Renal cortical epithelial cell (primary cell): ENCODE data around the gene BDKRB1. TPM values are rescaled to one million over a fixed set of nuclear protein-coding genes. Genes with fewer than 3 reads are reported as not detected.
"Not testable (repeated sequence)": the region's sequence is repeated elsewhere in the genome, so short reads cannot be mapped to it uniquely, and the experiment has no call there.

ENCODE experiments used
- DNase-seq: peaks from one replicate; pipeline ENCODE4 v3.0.0-alpha.2; 2011; ENCODE audit warnings: low read depth
- total RNA-seq: library from RNA; depleted of rRNA; stranded (reverse); fragments of >200 nt; gene quantifications from 2 replicates; pipeline ENCODE4 v1.2.3, GENCODE V29; 2014

BDKRB1 gene
- total RNA-seq, 1 donor from 2014 or later = 0.10 TPM

- no peak for DNase-seq
These were observed 22.3 kb upstream of the BDKRB1 start for GRCh38 chr14:96233661-96234060.

DNA sequence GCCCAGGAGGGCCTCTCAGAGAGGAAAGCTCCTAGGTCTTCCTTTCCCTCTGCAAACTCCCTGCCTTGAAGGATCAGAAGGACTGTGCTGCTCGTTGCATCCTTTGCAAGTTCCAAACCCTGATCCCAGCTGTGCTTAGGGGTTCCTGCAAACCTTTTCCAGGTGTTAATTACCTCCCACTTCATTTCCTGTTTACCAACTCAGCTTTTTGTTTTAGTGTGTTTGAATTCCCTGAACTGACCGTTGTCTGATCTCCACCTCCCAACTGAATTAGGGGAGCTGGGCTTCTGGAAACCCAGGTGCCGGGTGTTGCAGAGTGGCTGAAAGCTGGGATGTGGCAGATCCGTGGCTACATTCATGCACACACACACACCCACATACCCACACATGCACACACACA, 20.6 kb upstream of the BDKRB1 start:
- DNase-seq = no peak

GRCh38 chr14:96237641-96238040, 18.4 kb upstream of the BDKRB1 start:
- no peak for DNase-seq

- no peak for DNase-seq
These were observed 17.2 kb upstream of the BDKRB1 start for GRCh38 chr14:96238676-96239265.

- DNase-seq = no peak
These were observed 16.3 kb upstream of the BDKRB1 start for GRCh38 chr14:96239711-96240141.

GRCh38 chr14:96240641-96241040, 15.4 kb upstream of the BDKRB1 start:
- no peak for DNase-seq

DNA sequence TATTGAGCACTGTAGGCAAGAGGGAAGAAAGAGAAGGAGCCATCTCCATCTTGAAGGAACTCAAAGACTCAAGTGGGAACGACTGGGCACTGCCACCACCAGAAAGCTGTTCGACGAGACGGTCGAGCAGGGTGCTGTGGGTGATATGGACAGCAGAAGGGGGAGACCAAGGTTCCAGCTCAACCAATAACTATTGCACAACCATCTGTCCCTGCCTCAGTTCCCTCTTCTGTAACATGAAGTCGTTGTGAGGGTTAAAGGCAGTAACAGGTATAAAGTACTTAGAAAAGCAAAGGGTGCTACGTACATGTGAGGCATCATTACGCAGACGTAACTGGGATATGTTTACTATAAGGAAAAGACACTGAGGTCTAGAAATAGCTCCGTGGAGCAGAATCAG, 13.9 kb upstream of the BDKRB1 start:
- no peak for DNase-seq

DNA sequence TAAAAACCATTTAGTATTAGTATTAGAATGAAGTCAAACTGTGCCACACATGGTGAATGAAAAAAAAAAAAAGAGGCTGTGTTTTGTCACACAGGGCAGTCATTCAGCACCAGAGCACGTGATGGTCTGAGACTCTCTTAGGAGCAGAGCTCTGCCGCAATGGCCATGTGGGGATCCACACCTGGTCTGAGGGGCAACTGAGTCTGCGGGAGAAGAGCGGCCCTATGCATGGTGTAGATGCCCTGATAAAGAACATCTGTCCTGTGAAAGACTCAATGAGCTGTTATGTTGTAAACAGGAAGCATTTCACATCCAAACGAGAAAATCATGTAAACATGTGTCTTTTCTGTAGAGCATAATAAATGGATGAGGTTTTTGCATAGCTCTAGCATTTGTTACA, 12.2 kb upstream of the BDKRB1 start:
- DNase-seq = no peak

DNA sequence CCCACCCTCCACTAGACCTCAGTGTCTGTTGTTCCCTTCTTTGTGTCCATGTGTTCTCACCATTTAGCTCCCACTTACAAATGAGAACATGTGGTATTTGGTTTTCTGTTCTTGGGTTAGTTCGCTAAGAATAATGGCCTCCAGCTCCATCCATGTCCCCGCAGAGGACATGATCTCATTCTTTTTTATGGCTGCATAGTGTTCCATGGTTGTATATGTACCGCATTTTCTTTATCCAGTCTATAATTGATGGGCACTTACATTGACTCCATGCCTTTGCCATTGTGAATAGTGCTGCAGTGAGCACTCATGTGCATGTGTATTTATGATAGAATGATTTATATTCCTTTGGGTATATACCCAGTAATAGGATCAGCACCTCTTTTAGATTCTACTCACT, 10.9 kb upstream of the BDKRB1 start:
- DNase-seq = not testable (repeated sequence)

DNA sequence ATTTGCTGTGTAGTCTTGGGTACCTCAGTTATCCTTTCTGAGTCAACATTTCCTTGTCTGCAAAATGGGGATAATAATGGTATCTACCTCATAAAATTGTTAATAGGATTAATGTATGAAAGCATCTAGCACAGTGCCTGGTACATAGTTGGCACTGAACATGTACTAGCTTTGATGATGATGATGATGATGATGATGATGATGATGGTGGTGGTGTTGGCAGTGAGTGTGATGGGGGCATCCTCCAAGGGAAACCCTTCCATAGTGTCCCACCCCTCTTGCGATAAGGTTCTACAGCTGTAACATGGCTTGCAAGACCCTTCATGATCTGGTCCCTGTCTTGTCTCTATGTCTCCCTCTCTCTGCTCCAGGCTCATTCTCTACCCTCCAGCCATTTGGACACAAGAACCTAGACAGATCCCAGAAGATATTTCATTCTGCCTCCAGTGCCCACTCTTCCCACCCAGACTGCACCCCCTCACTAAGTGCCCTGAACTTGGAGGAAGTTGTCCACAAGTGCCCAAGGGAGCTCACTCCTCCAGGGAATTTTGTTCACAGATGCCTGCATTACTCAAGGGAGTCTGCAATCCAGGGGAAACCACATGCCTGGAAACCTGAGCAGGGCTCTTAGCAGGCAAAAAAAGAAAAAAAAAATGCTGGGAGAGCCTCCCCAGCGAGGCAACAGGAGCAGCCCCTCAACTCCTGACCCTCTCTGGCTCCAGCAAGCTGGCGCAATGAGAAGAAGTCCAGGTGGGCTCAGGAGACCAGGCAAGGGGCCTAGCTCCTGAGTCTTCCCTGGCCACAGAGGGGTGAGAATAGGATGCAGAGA, 10.1 kb upstream of the BDKRB1 start:
- peak; percentile 38 for DNase-seq

GRCh38 chr14:96246539-96246847, 9.5 kb upstream of the BDKRB1 start:
- peak; percentile 80 for DNase-seq

GRCh38 chr14:96247031-96247430, 9.0 kb upstream of the BDKRB1 start:
- DNase-seq = peak; percentile 41

DNA sequence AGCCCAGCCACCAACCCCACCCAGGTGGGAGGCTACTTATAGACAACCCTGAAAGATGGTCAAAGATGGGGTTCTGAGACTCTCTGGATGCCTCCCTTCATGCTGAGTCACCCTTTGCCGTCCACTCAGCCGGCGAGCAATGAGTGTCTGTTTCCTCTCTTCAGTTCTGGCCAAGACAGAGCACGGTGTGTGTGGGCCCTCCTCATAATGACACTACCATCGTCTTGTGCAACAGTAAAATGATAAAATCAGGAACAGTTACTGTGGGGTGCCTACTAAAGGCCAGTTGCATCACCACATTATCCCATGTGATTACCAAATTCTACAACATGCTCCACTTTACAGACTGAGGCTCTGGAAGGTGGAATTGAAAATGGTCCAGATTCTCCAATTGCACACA, 7.0 kb upstream of the BDKRB1 start:
- no peak for DNase-seq

DNA sequence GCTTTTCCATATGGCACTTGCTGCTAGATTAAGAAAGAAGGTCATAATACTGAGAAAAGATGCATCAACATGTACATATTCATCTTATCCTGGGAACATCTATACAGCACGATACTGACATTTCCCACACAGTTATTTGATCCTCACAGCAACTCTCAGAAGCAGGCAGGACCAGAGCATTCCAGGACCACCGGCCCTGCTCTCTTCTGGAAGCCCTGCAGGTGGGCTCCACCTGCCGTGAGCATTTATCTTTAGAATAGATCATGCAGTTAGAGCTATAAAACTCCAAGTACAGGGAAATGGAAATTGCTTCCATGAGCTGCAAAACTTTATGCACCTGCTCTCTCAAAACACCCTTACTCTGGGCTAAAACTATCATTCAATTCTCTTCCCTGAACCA, 5.5 kb upstream of the BDKRB1 start:
- no peak for DNase-seq

- DNase-seq = no peak
These were observed 4.3 kb upstream of the BDKRB1 start for GRCh38 chr14:96251656-96252155.

DNA sequence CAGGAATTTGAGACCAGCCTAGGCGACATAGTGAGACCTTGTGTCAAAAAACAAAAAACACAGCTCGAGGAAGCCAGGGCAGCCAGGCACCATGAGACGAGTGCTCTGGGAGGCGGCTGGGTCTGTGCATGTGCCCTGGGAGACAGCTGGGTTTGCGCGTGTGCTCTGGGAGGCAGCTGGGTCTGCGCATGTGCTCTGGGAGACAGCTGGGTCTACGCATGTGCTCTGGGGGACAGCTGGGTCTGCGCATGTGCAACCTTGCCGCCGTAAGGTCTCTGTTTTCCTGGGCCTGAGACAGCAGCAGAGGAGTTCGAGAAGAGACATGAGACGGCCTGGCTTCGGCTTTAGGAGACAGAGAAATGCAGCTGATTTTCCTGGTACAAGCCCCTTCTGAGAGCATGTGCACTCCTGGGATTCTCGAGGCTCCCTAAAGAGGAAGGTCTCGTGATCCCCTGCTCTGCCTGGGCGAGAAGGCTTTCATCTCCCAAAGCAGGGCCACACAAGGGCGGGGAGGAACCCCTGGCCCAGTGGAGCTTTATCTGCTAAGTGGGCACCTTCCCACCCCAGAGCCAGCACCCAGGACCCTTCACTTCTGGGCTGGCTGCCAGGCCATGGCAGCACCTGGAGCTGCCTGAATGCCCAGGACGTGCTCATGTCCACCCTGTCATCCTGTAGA, 3.5 kb upstream of the BDKRB1 start:
- DNase-seq = no peak

- peak; percentile 81 for DNase-seq
These were observed 2.9 kb upstream of the BDKRB1 start for GRCh38 chr14:96252999-96253539.

GRCh38 chr14:96254687-96255086, 1.3 kb upstream of the BDKRB1 start:
- no peak for DNase-seq

GRCh38 chr14:96256407-96256806, 397 bp downstream of the BDKRB1 start:
- no peak for DNase-seq

GRCh38 chr14:96257056-96257455, 1.0 kb downstream of the BDKRB1 start:
- no peak for DNase-seq

DNA sequence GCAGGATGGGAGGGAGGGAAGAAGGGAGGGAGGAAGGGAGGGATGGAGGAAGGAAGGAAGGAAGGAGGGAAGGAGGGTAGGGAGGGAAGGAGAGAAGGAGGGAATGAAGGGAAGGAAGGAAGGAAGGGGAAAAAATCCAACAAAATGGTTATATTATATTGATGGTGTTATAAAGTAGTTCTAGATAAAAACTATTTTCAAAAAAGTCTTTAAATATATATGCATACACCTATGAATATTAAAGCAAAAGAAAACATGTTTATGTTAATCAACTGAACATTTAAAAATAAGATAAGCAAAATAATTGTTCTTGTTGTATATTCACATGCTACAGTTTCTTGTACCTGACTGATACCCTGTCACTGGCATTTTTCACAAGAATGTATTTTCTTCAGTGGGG, 1.9 kb downstream of the BDKRB1 start:
- no peak for DNase-seq

GRCh38 chr14:96260341-96260821, 4.4 kb downstream of the BDKRB1 start:
- DNase-seq = no peak

- no peak for DNase-seq
These were observed 5.0 kb downstream of the BDKRB1 start for GRCh38 chr14:96261053-96261452.
